Endothelial cell (in vitro differentiated cells): ENCODE results near the gene FBXO42. TPM values are rescaled to one million over a fixed set of nuclear protein-coding genes. Genes with fewer than 3 reads are reported as not detected.
A peak's percentile ranks its signal among the peaks of the same experiment; 100 is the strongest.

Experiments used
- DNase-seq: peaks from one replicate; pipeline ENCODE4 v3.0.0; 2021; ENCODE audit warnings: low spot score
- H3K27ac Mint-ChIP-seq: one replicate; pipeline ENCODE4 v1.8.0; 2021; ENCODE audit warnings: mixed read lengths, inconsistent platforms; ENCODE audit not compliant: unreplicated experiment
- H3K27me3 Mint-ChIP-seq: one replicate; pipeline ENCODE4 v1.8.0; 2021; ENCODE audit warnings: mild to moderate bottlenecking, moderate library complexity, mixed read lengths, inconsistent platforms; ENCODE audit not compliant: unreplicated experiment
- H3K36me3 Mint-ChIP-seq: one replicate; pipeline ENCODE4 v1.8.0; 2021; ENCODE audit warnings: mild to moderate bottlenecking, low read depth, mixed read lengths, inconsistent platforms; ENCODE audit not compliant: unreplicated experiment
- H3K4me1 Mint-ChIP-seq: one replicate; pipeline ENCODE4 v1.8.0; 2021; ENCODE audit warnings: mild to moderate bottlenecking, mixed read lengths, inconsistent platforms; ENCODE audit not compliant: unreplicated experiment
- H3K4me3 Mint-ChIP-seq: one replicate; pipeline ENCODE4 v1.8.0; 2021; ENCODE audit warnings: mild to moderate bottlenecking, mixed read lengths, inconsistent platforms; ENCODE audit not compliant: unreplicated experiment
- H3K9me3 Mint-ChIP-seq: one replicate; pipeline ENCODE4 v1.8.0; 2021; ENCODE audit warnings: mixed read lengths, inconsistent platforms; ENCODE audit not compliant: unreplicated experiment
- CTCF ChIP-seq: fragments of 200-600 bp; sonication (generic); IDR thresholded peaks from one replicate; pipeline ENCODE4 v1.5.0; 2021; ENCODE audit warnings: antibody characterized with exemption; ENCODE audit not compliant: unreplicated experiment
- long read RNA-seq: library from polyadenylated mRNA; unstranded; transcript quantifications from one replicate; pipeline ENCODE4 v2.0.0, GENCODE V29; 2020; ENCODE audit not compliant: unreplicated experiment
- total RNA-seq: library from RNA; stranded (reverse); fragmentation: NEBNext Ultra II Directional; extraction: Animal tissue kit (Norgen Biotek cat#: 25700); gene quantifications from one replicate; pipeline ENCODE4 v1.2.1, GENCODE V29; 2021; ENCODE audit not compliant: unreplicated experiment

The FBXO42 gene
- 17.2 TPM for total RNA-seq
- long read RNA-seq, full-length matches to known transcripts = 7 of 11 reads
- long read RNA-seq, partial matches to known transcripts = 2 of 11 reads
- long read RNA-seq, other reads (novel, unspliced or antisense) = 2 of 11 reads

GRCh38 chr1:16351994-16352841 is at the start of gene FBXO42:
Gene FBXO42 (minus strand): TSS chr1:16352480. CDS start chr1:16315418, 37,062 bp downstream.
- peak; percentile 96 for DNase-seq
- Mint-ChIP-seq H3K4me3 (peak within 1 kb of the TSS; percentile 97), H3K27ac (peak within 1 kb of the TSS; percentile 94), H3K36me3 (peaks cover 7% of the 10 kb centered on the region), H3K9me3 (no peaks in the 10 kb centered on the region), H3K27me3 (peaks cover 3% of the 10 kb centered on the region), H3K4me1 (peaks cover 16% of the 10 kb centered on the region)
- TF ChIP-seq CTCF = no peak

- Mint-ChIP-seq H3K4me3 (no peak overlapping the region), H3K27me3 (peaks cover 4% of the 10 kb centered on the region), H3K27ac (no peak overlapping the region), H3K9me3 (no peaks in the 10 kb centered on the region), H3K36me3 (peaks cover 15% of the 10 kb centered on the region), H3K4me1 (peaks cover 26% of the 10 kb centered on the region)
- no peak for DNase-seq
- no peak for TF ChIP-seq CTCF
Observed at GRCh38 chr1:16398371-16398953, 46.2 kb upstream of the FBXO42 start.

DNA sequence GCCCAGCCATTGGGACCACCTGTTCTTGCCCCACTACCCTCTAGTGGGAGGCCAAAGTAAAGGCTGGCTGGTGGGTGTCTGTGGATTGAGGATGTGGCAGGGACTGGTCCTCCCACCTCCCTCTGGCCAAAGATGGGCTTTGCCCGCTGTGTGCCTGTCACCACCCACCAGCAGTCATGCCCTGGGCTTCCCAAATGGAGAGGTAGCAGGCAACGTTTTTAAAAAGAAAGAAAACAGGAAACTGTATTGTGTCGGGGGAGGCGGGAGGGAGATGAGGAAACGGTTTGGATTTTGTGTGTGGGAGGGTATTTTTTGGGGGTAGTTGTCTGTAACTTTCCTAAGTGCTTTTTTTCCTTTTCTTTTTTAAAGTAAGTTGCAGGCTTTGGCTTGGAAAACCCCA is 44.8 kb upstream of the FBXO42 start:
- TF ChIP-seq CTCF = no peak
- Mint-ChIP-seq H3K36me3 (peaks cover 15% of the 10 kb centered on the region), H3K27ac (no peak overlapping the region), H3K9me3 (no peaks in the 10 kb centered on the region), H3K4me3 (peak overlapping the region; percentile 42), H3K4me1 (peaks cover 37% of the 10 kb centered on the region), H3K27me3 (peaks cover 4% of the 10 kb centered on the region)
- DNase-seq = no peak

DNA sequence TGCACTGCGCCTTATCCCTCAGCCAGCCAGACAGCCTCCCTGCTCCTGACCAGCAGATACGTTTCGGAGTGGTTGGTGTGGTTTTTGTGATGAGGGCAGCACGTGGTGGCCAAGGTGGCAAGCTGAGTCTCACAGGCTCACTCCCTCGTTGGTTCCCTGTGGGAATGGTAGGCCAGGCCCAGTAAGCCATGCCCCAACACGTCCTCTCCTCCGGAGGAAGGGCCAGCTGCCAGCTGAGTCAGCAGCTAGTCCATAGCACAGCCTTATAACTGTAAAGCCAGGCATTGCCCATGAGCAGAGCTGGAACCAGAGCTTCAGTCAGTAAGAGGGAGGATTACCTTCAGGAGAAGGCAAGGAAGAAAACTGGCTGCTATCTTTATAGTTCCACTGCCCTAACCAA is 44.3 kb upstream of the FBXO42 start:
- Mint-ChIP-seq H3K4me1 (peaks cover 43% of the 10 kb centered on the region), H3K4me3 (peak overlapping the region; percentile 42), H3K36me3 (peaks cover 15% of the 10 kb centered on the region), H3K9me3 (no peaks in the 10 kb centered on the region), H3K27ac (peak overlapping the region; percentile 30), H3K27me3 (peaks cover 4% of the 10 kb centered on the region)
- no peak for DNase-seq
- TF ChIP-seq CTCF = no peak

DNA sequence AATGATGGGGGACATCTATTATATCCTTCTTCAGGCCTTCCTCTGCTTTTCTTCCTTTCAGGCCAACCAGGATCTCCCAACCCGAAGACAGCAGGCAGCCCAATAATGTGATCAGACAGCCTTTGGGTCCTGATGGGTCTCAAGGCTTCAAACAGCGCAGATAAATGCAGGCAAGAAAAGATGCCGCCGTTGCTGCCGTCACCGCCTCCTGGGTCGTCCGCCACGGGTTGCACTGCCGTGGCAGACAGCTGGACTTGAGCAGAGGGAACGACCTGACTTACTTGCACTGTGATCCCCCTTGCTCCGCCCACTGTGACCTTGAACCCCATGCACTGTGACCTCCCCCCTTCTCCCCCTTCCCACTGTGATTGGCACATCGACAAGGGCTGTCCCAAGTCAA is 42.7 kb upstream of the FBXO42 start:
- no peak for DNase-seq

More for the DNA sequence above, 42.7 kb upstream of the FBXO42 start:
- H3K36me3 Mint-ChIP-seq = peaks cover 15% of the 10 kb centered on the region
- no peaks in the 10 kb centered on the region for H3K9me3 Mint-ChIP-seq
- peaks cover 2% of the 10 kb centered on the region for H3K27me3 Mint-ChIP-seq
- H3K4me1 Mint-ChIP-seq = peaks cover 55% of the 10 kb centered on the region
- H3K27ac Mint-ChIP-seq = no peak overlapping the region
- no peak overlapping the region for H3K4me3 Mint-ChIP-seq
- no peak for TF ChIP-seq CTCF
